ENCODE results near the gene NDUFS5.

- no peak for TF ChIP-seq PATZ1 (CRISPR knock-in tag; IDR thresholded peaks at IDR 0.05; ENCODE audit: borderline replicate concordance)
- TF ChIP-seq ZNF70 (CRISPR knock-in tag; IDR thresholded peaks at IDR 0.05): no peak
- TF ChIP-seq ZFP30 (CRISPR knock-in tag; IDR thresholded peaks at IDR 0.05): no peak
- TF ChIP-seq ZC3H10 (CRISPR knock-in tag; IDR thresholded peaks at IDR 0.05): no peak
- TF ChIP-seq, protein P1, sequence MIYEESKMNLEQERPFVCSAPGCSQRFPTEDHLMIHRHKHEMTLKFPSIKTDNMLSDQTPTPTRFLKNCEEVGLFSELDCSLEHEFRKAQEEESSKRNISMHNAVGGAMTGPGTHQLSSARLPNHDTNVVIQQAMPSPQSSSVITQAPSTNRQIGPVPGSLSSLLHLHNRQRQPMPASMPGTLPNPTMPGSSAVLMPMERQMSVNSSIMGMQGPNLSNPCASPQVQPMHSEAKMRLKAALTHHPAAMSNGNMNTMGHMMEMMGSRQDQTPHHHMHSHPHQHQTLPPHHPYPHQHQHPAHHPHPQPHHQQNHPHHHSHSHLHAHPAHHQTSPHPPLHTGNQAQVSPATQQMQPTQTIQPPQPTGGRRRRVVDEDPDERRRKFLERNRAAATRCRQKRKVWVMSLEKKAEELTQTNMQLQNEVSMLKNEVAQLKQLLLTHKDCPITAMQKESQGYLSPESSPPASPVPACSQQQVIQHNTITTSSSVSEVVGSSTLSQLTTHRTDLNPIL (CRISPR knock-in tag; IDR thresholded peaks at IDR 0.05; ENCODE audit: low read depth): no peak
- TF ChIP-seq OSR1 (CRISPR knock-in tag; IDR thresholded peaks at IDR 0.05): no peak
- TF ChIP-seq ESRRG (CRISPR knock-in tag; IDR thresholded peaks at IDR 0.05): no peak
Measured at GRCh38 chr1:39063775-39064174, 37.6 kb downstream of the NDUFS5 start.

Data from SK-N-SH treated with all-trans-retinoic acid at 6 μM for 48 hours (cell line).